Esophagus squamous epithelium (tissue), 5 donors: Measurements from ENCODE around the gene KCNK5. TPM values are rescaled to one million over a fixed set of nuclear protein-coding genes. Genes with fewer than 3 reads are reported as not detected.

Experiments
- DNase-seq: peaks from one replicate; lab custom pipeline; 2025; lab: John Stamatoyannopoulos, UW
- H3K27ac ChIP-seq, 4 donors: fragments of 200-600 bp; sonication (generic); one replicate each; pipeline ENCODE4 v1.5.1; 2016 to 2019; ENCODE audit warnings: mild to moderate bottlenecking in 1 of 4
- H3K27me3 ChIP-seq, 4 donors: fragments of 200-600 bp; sonication (generic); 1 replicate in 3 of 4; 2 replicates in 1 of 4; pipeline versions ENCODE4 v1.5.1 to v1.6.0; 2017 to 2021; ENCODE audit warnings: antibody characterized with exemption in 1 of 4
- H3K36me3 ChIP-seq, 3 donors: fragments of 200-600 bp; sonication (generic); one replicate each; pipeline ENCODE4 v1.5.1; 2016 to 2019
- H3K4me1 ChIP-seq, 3 donors: fragments of 200-600 bp; sonication (generic); one replicate each; pipeline ENCODE4 v1.5.1; 2017 to 2019
- H3K4me3 ChIP-seq, 4 donors: fragments of 200-600 bp; sonication (generic); 1 replicate in 3 of 4; 2 replicates in 1 of 4; pipeline ENCODE4 v1.5.1; 2016 to 2019; ENCODE audit warnings: mild to moderate bottlenecking in 2 of 4, moderate library complexity in 1 of 4
- H3K9me3 ChIP-seq, 3 donors: fragments of 200-600 bp; sonication (generic); one replicate each; pipeline ENCODE4 v1.5.1; 2016 to 2019
- CTCF ChIP-seq, 6 experiments: fragments of 450-650 bp in 4 of 6; fragments of 200-600 bp in 2 of 6; sonication (generic) in 2 of 6; IDR thresholded peaks; one replicate each; pipeline ENCODE4 v1.5.1; 2016 to 2019; ENCODE audit warnings: antibody characterized with exemption in 6 of 6, mild to moderate bottlenecking in 4 of 6, moderate library complexity in 4 of 6
- POLR2A ChIP-seq, 4 donors: fragments of 450-650 bp; IDR thresholded peaks; one replicate each; pipeline ENCODE4 v1.6.1; 2017; ENCODE audit warnings: antibody characterized with exemption in 4 of 4, mild to moderate bottlenecking in 4 of 4, moderate library complexity in 3 of 4
- WGBS, 2 donors: methylation state at CpG; one replicate each; pipeline ENCODE4 v1.1.5; 2018; 5-methylcytosine and 5-hydroxymethylcytosine counted together
- intact Hi-C: fragments of 100-400 bp; cut with DNase I; formaldehyde crosslinking; loops from one replicate; pipeline ENCODE4 v1.15.0; 2022
- total RNA-seq, 4 donors: library from RNA; depleted of rRNA; stranded (reverse); fragments of >200 nt; gene quantifications; one replicate each; pipeline ENCODE4 v1.1.0, GENCODE V29; 2016
- donor health status: DM: yes; HTN: yes; CAD: no.

The KCNK5 gene
- total RNA-seq, 4 donors from 2014 or later, result 6.1 to 11.0 (median 8.7) TPM

GRCh38 chr6:39184906-39185580 lies 44.2 kb downstream of the KCNK5 start:
- DNase-seq, result no peak
- TF ChIP-seq CTCF (IDR thresholded peaks at IDR 0.05) (no peak), POLR2A (IDR thresholded peaks at IDR 0.05) (no peak)
- peaks cover 13 to 75% (median 27%) of the 10 kb centered on the region in 3 donors for H3K4me1 ChIP-seq
- H3K36me3 ChIP-seq, result no peaks in the 10 kb centered on the region
- WGBS, 2 donors, result 54 to 70% methylated on average over 3 to 4 of the region's 5 CpGs
- no peak overlapping the region for H3K4me3 ChIP-seq
- H3K9me3 ChIP-seq, result no peaks in the 10 kb centered on the region
- no peaks in the 10 kb centered on the region for H3K27me3 ChIP-seq
- intact Hi-C loops, result no loop called here
- peak overlapping the region; percentile 83 to 93 (median 85) for H3K27ac ChIP-seq

GRCh38 chr6:39182604-39183003 lies 46.7 kb downstream of the KCNK5 start:
- Histone ChIP-seq H3K4me3 (no peak overlapping the region), H3K36me3 (no peaks in the 10 kb centered on the region), H3K27me3 (no peaks in the 10 kb centered on the region), H3K27ac (peak overlapping the region in 1 of 4 donors; percentile 93), H3K9me3 (no peaks in the 10 kb centered on the region), H3K4me1 (peaks cover 8 to 52% (median 21%) of the 10 kb centered on the region in 3 donors)
- TF ChIP-seq CTCF (IDR thresholded peaks at IDR 0.05) (no peak), POLR2A (IDR thresholded peaks at IDR 0.05) (no peak)
- 83 to 89% methylated on average over 3 of the region's 3 CpGs for WGBS, 2 donors
- no peak for DNase-seq
- intact Hi-C loops, result no loop called here

GRCh38 chr6:39181826-39182225 lies 47.4 kb downstream of the KCNK5 start:
- H3K36me3 ChIP-seq, result no peaks in the 10 kb centered on the region
- DNase-seq, result no peak
- intact Hi-C loops, result no loop called here
- H3K4me3 ChIP-seq, result no peak overlapping the region
- peaks cover 8 to 44% (median 21%) of the 10 kb centered on the region in 3 donors for H3K4me1 ChIP-seq
- peaks cover 0 to 8% (median 7%) of the 10 kb centered on the region in 3 donors for H3K9me3 ChIP-seq
- TF ChIP-seq POLR2A (IDR thresholded peaks at IDR 0.05) (no peak), CTCF (IDR thresholded peaks at IDR 0.05) (no peak)
- H3K27ac ChIP-seq, result no peak overlapping the region
- H3K27me3 ChIP-seq, result no peaks in the 10 kb centered on the region
- 90 to 100% methylated on average over 2 to 3 of the region's 4 CpGs for WGBS, 2 donors

GRCh38 chr6:39181333-39181732 lies 47.9 kb downstream of the KCNK5 start:
- 80 to 89% methylated on average over 2 to 5 of the region's 6 CpGs for WGBS, 2 donors
- no peaks in the 10 kb centered on the region for H3K27me3 ChIP-seq
- peaks cover 8 to 39% (median 20%) of the 10 kb centered on the region in 3 donors for H3K4me1 ChIP-seq
- DNase-seq, result no peak
- intact Hi-C loops, result no loop called here
- peaks cover 0 to 10% (median 8%) of the 10 kb centered on the region in 3 donors for H3K9me3 ChIP-seq
- no peak overlapping the region for H3K4me3 ChIP-seq
- TF ChIP-seq POLR2A (IDR thresholded peaks at IDR 0.05) (no peak), CTCF (IDR thresholded peaks at IDR 0.05) (no peak)
- no peak overlapping the region for H3K27ac ChIP-seq
- no peaks in the 10 kb centered on the region for H3K36me3 ChIP-seq

GRCh38 chr6:39178804-39179203 lies 50.5 kb downstream of the KCNK5 start:
- no peaks in the 10 kb centered on the region for H3K27me3 ChIP-seq
- peaks cover 0 to 10% (median 8%) of the 10 kb centered on the region in 3 donors for H3K9me3 ChIP-seq
- no peak for TF ChIP-seq POLR2A (IDR thresholded peaks at IDR 0.05)
- TF ChIP-seq CTCF (IDR thresholded peaks at IDR 0.05), result no peak
- intact Hi-C loops, result no loop called here
- no peaks in the 10 kb centered on the region for H3K36me3 ChIP-seq
- H3K4me3 ChIP-seq, result no peak overlapping the region
- no peak for DNase-seq
- 62 to 72% methylated on average over 4 of the region's 4 CpGs for WGBS, 2 donors
- peaks cover 0 to 14% (median under 1%) of the 10 kb centered on the region in 3 donors for H3K4me1 ChIP-seq
- H3K27ac ChIP-seq, result no peak overlapping the region
